ENCODE measurements around the gene NDUFAF8. TPM values are rescaled to one million over a fixed set of nuclear protein-coding genes. Genes with fewer than 3 reads are reported as not detected.

The NDUFAF8 gene
- total RNA-seq, 1 experiment from 2014 or later, result 58.6 TPM

GRCh38 chr17:81251094-81251708 is 12.1 kb downstream of the NDUFAF8 start:
- Histone ChIP-seq H3K27ac (ENCODE audit: low read depth, low read length, poor library complexity, severe bottlenecking) (no peak overlapping the region), H3K4me3 (ENCODE audit: low read depth, low read length, poor library complexity, severe bottlenecking) (no peak overlapping the region), H3K27me3 (replicated peaks; ENCODE audit: insufficient read depth, low read depth, low read length, poor library complexity) (no peaks in the 10 kb centered on the region), H3K4me1 (ENCODE audit: insufficient read depth, low read length, poor library complexity, severe bottlenecking) (peaks cover 29% of the 10 kb centered on the region), H3K9me3 (ENCODE audit: low read depth, low read length, poor library complexity, severe bottlenecking) (no peaks in the 10 kb centered on the region), H3K36me3 (ENCODE audit: insufficient read depth, low read length, poor library complexity, severe bottlenecking) (peaks cover 10% of the 10 kb centered on the region)
- intact Hi-C loops (cut with micrococcal nuclease; ENCODE audit: unreplicated experiment), result no loop called here
- TF ChIP-seq, protein P1, sequence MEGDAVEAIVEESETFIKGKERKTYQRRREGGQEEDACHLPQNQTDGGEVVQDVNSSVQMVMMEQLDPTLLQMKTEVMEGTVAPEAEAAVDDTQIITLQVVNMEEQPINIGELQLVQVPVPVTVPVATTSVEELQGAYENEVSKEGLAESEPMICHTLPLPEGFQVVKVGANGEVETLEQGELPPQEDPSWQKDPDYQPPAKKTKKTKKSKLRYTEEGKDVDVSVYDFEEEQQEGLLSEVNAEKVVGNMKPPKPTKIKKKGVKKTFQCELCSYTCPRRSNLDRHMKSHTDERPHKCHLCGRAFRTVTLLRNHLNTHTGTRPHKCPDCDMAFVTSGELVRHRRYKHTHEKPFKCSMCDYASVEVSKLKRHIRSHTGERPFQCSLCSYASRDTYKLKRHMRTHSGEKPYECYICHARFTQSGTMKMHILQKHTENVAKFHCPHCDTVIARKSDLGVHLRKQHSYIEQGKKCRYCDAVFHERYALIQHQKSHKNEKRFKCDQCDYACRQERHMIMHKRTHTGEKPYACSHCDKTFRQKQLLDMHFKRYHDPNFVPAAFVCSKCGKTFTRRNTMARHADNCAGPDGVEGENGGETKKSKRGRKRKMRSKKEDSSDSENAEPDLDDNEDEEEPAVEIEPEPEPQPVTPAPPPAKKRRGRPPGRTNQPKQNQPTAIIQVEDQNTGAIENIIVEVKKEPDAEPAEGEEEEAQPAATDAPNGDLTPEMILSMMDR (conservative IDR thresholded peaks at IDR 0.05; ENCODE audit: low read depth, low read length), result no peak
- no peak for TF ChIP-seq EZH2 (IDR thresholded peaks at IDR 0.05; ENCODE audit: borderline replicate concordance, low read depth, low read length, poor library complexity, severe bottlenecking)
- DNase-seq (ENCODE audit: low spot score), result no peak
- ChIA-PET CTCF (no interaction called here), POLR2A (ENCODE audit: low non-redundant PET) (interaction anchor here (0.5 kb wide), 1 partner anchor 605 kb away, joined by 11 read pairs; no protein-coding TSS in a partner anchor)
- no TSS peak for BruUV-seq (replicated peaks)

- Histone ChIP-seq H3K27ac (ENCODE audit: low read depth, low read length, poor library complexity, severe bottlenecking) (peak overlapping the region; percentile 47), H3K4me3 (ENCODE audit: low read depth, low read length, poor library complexity, severe bottlenecking) (no peak overlapping the region), H3K9me3 (ENCODE audit: low read depth, low read length, poor library complexity, severe bottlenecking) (no peaks in the 10 kb centered on the region), H3K36me3 (ENCODE audit: insufficient read depth, low read length, poor library complexity, severe bottlenecking) (peaks cover 10% of the 10 kb centered on the region), H3K27me3 (replicated peaks; ENCODE audit: insufficient read depth, low read depth, low read length, poor library complexity) (no peaks in the 10 kb centered on the region), H3K4me1 (ENCODE audit: insufficient read depth, low read length, poor library complexity, severe bottlenecking) (peaks cover 29% of the 10 kb centered on the region)
- BruUV-seq (replicated peaks), result no TSS peak
- ChIA-PET CTCF (no interaction called here), POLR2A (ENCODE audit: low non-redundant PET) (no interaction called here)
- DNase-seq (ENCODE audit: low spot score), result peak; percentile 59
- intact Hi-C loops (cut with micrococcal nuclease; ENCODE audit: unreplicated experiment), result no loop called here
- no peak for TF ChIP-seq EZH2 (IDR thresholded peaks at IDR 0.05; ENCODE audit: borderline replicate concordance, low read depth, low read length, poor library complexity, severe bottlenecking)
- TF ChIP-seq, protein P1 (conservative IDR thresholded peaks at IDR 0.05; ENCODE audit: low read depth, low read length), result no peak
Measured at GRCh38 chr17:81251709-81252301, 12.7 kb downstream of the NDUFAF8 start.

- TF ChIP-seq, protein P1 (conservative IDR thresholded peaks at IDR 0.05; ENCODE audit: low read depth, low read length), result no peak
- TF ChIP-seq EZH2 (IDR thresholded peaks at IDR 0.05; ENCODE audit: borderline replicate concordance, low read depth, low read length, poor library complexity, severe bottlenecking), result no peak
- intact Hi-C loops (cut with micrococcal nuclease; ENCODE audit: unreplicated experiment), result no loop called here
- H3K4me1 ChIP-seq (ENCODE audit: insufficient read depth, low read length, poor library complexity, severe bottlenecking), result peaks cover 29% of the 10 kb centered on the region
- POLR2A ChIA-PET (ENCODE audit: low non-redundant PET), result no interaction called here
- H3K4me3 ChIP-seq (ENCODE audit: low read depth, low read length, poor library complexity, severe bottlenecking), result no peak overlapping the region
- peak overlapping the region; percentile 47 for H3K27ac ChIP-seq (ENCODE audit: low read depth, low read length, poor library complexity, severe bottlenecking)
- CTCF ChIA-PET, result interaction anchor here (0.8 to 0.9 kb wide), 2 partner anchors 232 to 271 kb away, joined by 3 read pairs; no protein-coding TSS in a partner anchor
- peaks cover 10% of the 10 kb centered on the region for H3K36me3 ChIP-seq (ENCODE audit: insufficient read depth, low read length, poor library complexity, severe bottlenecking)
- BruUV-seq (replicated peaks), result no TSS peak
- no peaks in the 10 kb centered on the region for H3K9me3 ChIP-seq (ENCODE audit: low read depth, low read length, poor library complexity, severe bottlenecking)
- H3K27me3 ChIP-seq (replicated peaks; ENCODE audit: insufficient read depth, low read depth, low read length, poor library complexity), result no peaks in the 10 kb centered on the region
- DNase-seq (ENCODE audit: low spot score), result no peak
Measured at GRCh38 chr17:81252326-81252986, 13.3 kb downstream of the NDUFAF8 start.
